Neural progenitor cell (in vitro differentiated cells): Measurements from ENCODE around the gene ZBTB7A. TPM values are rescaled to one million over a fixed set of nuclear protein-coding genes. Genes with fewer than 3 reads are reported as not detected.

Experiments
- DNase-seq: peaks from one replicate; pipeline ENCODE4 v3.0.0-alpha.2; 2016; ENCODE audit warnings: low spot score
- H2AFZ ChIP-seq: fragments of 200-600 bp; sonication (generic); replicated peaks from 2 replicates; pipeline ENCODE4 v1.6.1; 2016; ENCODE audit warnings: antibody characterized with exemption
- H3F3A ChIP-seq: fragments of 200-600 bp; sonication (generic); 2 replicates; pipeline ENCODE4 v1.6.1; 2016; ENCODE audit warnings: antibody characterized with exemption, low read depth
- H3K27ac ChIP-seq: fragments of 200-600 bp; sonication (generic); 2 replicates; pipeline ENCODE4 v1.5.1; 2016; ENCODE audit warnings: mild to moderate bottlenecking
- H3K27me3 ChIP-seq: fragments of 200-600 bp; sonication (generic); 2 replicates; pipeline ENCODE4 v1.6.1; 2016; ENCODE audit warnings: mild to moderate bottlenecking, moderate library complexity
- H3K36me3 ChIP-seq: fragments of 200-600 bp; sonication (generic); 2 replicates; pipeline ENCODE4 v1.5.1; 2016
- H3K4me1 ChIP-seq: fragments of 200-600 bp; sonication (generic); 2 replicates; pipeline ENCODE4 v1.6.1; 2016; ENCODE audit warnings: mixed run types
- H3K4me2 ChIP-seq: fragments of 200-600 bp; sonication (generic); 2 replicates; pipeline ENCODE4 v1.6.1; 2016
- H3K4me3 ChIP-seq: fragments of 200-600 bp; sonication (generic); 2 replicates; pipeline ENCODE4 v1.5.1; 2016
- H3K79me2 ChIP-seq: fragments of 200-600 bp; sonication (generic); 2 replicates; pipeline ENCODE4 v1.6.1; 2016; ENCODE audit warnings: low read depth
- H3K9ac ChIP-seq: fragments of 200-600 bp; sonication (generic); 2 replicates; pipeline ENCODE4 v1.6.1; 2016
- H3K9me3 ChIP-seq: fragments of 200-600 bp; sonication (generic); 2 replicates; pipeline ENCODE4 v1.5.1; 2016; ENCODE audit warnings: low read depth
- H4K20me1 ChIP-seq: fragments of 200-600 bp; sonication (generic); 2 replicates; pipeline ENCODE4 v1.6.1; 2016; ENCODE audit warnings: low read depth
- H3K27ac Mint-ChIP-seq: 3 replicates; pipeline ENCODE4 v1.8.0; 2021; ENCODE audit warnings: mixed read lengths
- H3K27me3 Mint-ChIP-seq: 2 replicates; pipeline ENCODE4 v1.8.0; 2022; ENCODE audit warnings: low read depth, mild to moderate bottlenecking, inconsistent platforms, moderate library complexity, mixed read lengths; ENCODE audit not compliant: insufficient read depth
- H3K36me3 Mint-ChIP-seq: 3 replicates; pipeline ENCODE4 v1.8.0; 2021; ENCODE audit warnings: mixed read lengths
- H3K4me1 Mint-ChIP-seq: 3 replicates; pipeline ENCODE4 v1.8.0; 2021; ENCODE audit warnings: mixed read lengths
- H3K4me3 Mint-ChIP-seq: 3 replicates; pipeline ENCODE4 v1.8.0; 2021; ENCODE audit warnings: mild to moderate bottlenecking, moderate library complexity, mixed read lengths
- H3K9me3 Mint-ChIP-seq: 3 replicates; pipeline ENCODE4 v1.8.0; 2020; ENCODE audit warnings: mixed read lengths
- EZH2 ChIP-seq: fragments of 200-600 bp; sonication (generic); IDR thresholded peaks from 2 replicates; pipeline ENCODE4 v1.6.1; 2017; ENCODE audit warnings: antibody characterized with exemption, mild to moderate bottlenecking, moderate library complexity
- EZH2phosphoT487 ChIP-seq: fragments of 200-600 bp; sonication (generic); IDR thresholded peaks from 2 replicates; pipeline ENCODE4 v1.6.1; 2017; ENCODE audit warnings: antibody characterized with exemption
- total RNA-seq: library from RNA; depleted of rRNA; stranded (reverse); fragments of >200 nt; gene quantifications from 2 replicates; pipeline ENCODE4 v1.2.3, GENCODE V29; 2015; ENCODE audit warnings: low replicate concordance
- TF ChIP-seq, protein P1 (sequence below): fragments of 200-600 bp; sonication (generic); IDR thresholded peaks from 2 replicates; pipeline ENCODE4 v1.5.1; 2017; ENCODE audit warnings: antibody characterized with exemption, mild to moderate bottlenecking

ZBTB7A gene
- total RNA-seq, 1 donor from 2014 or later = 4.0 TPM

DNA sequence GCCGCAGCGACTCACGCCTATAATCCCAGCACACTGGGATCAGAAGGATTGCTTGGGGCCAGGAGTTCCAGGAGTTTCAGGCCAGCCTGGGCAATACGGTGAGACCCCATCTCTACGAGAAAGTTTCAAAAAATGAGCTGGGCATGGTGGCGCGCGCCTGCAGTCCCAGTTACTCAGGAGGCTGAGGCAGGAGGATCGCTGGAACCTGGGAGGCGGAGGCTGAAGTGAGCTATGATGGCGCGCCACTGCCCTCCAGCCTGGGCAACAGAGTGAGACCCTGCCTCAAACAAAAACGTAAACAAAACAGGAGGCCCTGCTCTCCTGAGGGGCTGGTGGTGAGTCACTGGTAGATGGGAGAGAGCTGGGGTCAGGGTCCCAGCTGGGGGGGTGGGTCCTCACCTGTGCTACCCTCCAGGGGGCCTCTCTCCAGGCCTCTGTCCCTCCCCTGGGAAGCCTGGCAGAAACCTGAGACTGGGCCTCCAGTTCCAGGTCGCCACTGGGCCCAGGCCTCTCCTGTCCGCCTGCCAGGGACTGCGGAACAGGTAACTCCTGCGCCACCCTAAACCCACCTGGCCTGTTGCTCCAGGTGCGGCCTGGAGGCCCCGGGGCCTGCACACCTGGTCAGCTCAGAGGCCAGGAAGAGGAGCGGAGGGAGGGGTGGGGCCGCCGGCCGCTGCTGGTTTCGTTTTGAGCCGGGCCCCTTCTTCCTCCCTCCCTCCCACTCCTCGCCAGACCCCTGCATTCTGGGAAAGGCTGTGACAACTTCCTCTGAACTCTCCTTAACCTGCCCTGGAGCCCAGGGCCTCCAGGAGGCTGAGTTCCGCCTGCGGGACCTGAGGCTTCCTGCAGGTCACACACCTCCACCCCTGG is 17.2 kb upstream of the ZBTB7A start:
- Histone ChIP-seq H3K4me2 (no peak overlapping the region), H3K27me3 (no peaks in the 10 kb centered on the region), H3K79me2 (no peaks in the 10 kb centered on the region), H3F3A (no peaks in the 10 kb centered on the region), H4K20me1 (no peaks in the 10 kb centered on the region), H3K36me3 (no peaks in the 10 kb centered on the region), H3K4me1 (no peaks in the 10 kb centered on the region), H2AFZ (no peak overlapping the region), H3K9me3 (no peaks in the 10 kb centered on the region), H3K27ac (no peak overlapping the region), H3K9ac (no peak overlapping the region), H3K4me3 (no peak overlapping the region)
- Mint-ChIP-seq H3K36me3 (no peaks in the 10 kb centered on the region), H3K4me3 (no peak overlapping the region), H3K27ac (no peak overlapping the region), H3K9me3 (no peaks in the 10 kb centered on the region), H3K4me1 (no peaks in the 10 kb centered on the region), H3K27me3 (peaks cover 2% of the 10 kb centered on the region)
- TF ChIP-seq, protein P1, sequence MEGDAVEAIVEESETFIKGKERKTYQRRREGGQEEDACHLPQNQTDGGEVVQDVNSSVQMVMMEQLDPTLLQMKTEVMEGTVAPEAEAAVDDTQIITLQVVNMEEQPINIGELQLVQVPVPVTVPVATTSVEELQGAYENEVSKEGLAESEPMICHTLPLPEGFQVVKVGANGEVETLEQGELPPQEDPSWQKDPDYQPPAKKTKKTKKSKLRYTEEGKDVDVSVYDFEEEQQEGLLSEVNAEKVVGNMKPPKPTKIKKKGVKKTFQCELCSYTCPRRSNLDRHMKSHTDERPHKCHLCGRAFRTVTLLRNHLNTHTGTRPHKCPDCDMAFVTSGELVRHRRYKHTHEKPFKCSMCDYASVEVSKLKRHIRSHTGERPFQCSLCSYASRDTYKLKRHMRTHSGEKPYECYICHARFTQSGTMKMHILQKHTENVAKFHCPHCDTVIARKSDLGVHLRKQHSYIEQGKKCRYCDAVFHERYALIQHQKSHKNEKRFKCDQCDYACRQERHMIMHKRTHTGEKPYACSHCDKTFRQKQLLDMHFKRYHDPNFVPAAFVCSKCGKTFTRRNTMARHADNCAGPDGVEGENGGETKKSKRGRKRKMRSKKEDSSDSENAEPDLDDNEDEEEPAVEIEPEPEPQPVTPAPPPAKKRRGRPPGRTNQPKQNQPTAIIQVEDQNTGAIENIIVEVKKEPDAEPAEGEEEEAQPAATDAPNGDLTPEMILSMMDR = no peak
- TF ChIP-seq EZH2 (no peak), EZH2phosphoT487 (no peak)
- DNase-seq = no peak

DNA sequence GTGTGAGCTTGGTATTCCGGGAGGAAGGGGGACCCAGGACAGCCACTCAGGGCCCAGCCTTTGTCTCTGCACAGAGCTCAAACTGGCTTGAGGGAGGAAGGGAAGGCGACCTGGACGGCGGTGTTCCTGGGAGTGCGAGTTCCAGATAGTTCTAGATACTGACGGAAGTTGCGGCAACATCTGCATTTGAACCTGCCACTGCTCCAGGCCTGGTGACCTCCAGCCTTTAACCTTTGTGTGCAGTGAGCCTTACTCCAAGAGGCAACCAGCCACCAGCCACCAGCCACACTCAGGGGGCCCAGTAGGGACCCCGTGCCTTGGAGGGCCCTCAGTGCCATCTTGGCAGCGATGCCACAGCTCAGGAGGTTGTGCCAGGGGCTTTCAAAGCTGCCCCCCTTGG is 15.5 kb upstream of the ZBTB7A start:
- peaks cover 7% of the 10 kb centered on the region for H3K27me3 Mint-ChIP-seq
- no peaks in the 10 kb centered on the region for H3K4me1 Mint-ChIP-seq
- Histone ChIP-seq H3K9me3 (no peaks in the 10 kb centered on the region), H3K4me1 (no peaks in the 10 kb centered on the region), H3K4me3 (no peak overlapping the region), H3K79me2 (no peaks in the 10 kb centered on the region), H3K9ac (no peak overlapping the region), H3F3A (no peaks in the 10 kb centered on the region), H3K27me3 (no peaks in the 10 kb centered on the region), H3K4me2 (no peak overlapping the region), H4K20me1 (no peaks in the 10 kb centered on the region), H3K36me3 (no peaks in the 10 kb centered on the region), H3K27ac (no peak overlapping the region), H2AFZ (no peak overlapping the region)
- DNase-seq = no peak
- TF ChIP-seq, protein P1 = no peak
- no peak for TF ChIP-seq EZH2phosphoT487
- TF ChIP-seq EZH2 = no peak
- H3K9me3 Mint-ChIP-seq = no peaks in the 10 kb centered on the region
- H3K36me3 Mint-ChIP-seq = no peaks in the 10 kb centered on the region
- no peak overlapping the region for H3K27ac Mint-ChIP-seq
- no peak overlapping the region for H3K4me3 Mint-ChIP-seq

DNA sequence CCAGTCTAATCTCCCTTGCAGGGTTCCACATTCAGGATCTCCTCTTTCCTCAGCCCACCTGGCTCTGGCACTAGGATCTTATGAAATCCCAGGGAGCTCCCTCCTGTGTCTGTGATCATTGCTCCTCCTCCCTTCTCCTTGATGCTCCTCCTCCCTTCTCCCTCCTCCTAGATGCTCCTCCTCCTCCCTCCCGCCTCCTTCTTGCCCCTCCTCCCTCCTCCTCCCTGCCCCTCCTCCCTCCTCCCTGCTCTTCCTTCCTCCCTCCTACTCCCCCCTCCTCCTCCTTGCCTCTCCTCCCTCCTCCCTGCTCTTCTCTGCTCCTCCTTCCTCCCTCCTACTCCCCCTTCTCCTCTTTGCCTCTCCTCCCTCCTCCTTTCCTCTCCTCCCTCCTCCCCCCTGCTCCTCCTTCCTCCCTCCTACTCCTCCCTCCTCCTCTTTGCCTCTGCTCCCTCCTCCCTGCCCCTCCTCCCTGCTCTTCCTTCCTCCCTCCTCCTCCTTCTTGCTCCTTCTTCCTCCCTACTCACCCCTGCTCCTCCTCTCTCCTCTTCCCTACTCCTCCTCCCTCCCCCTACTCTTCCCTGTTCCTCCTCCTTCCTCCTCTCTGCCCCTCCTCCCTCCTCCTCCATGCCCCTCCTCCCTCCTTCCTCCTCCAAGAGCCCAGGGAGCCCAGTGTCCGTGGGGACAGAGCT is 14.9 kb upstream of the ZBTB7A start:
- H3K36me3 Mint-ChIP-seq = no peaks in the 10 kb centered on the region
- H3K27ac Mint-ChIP-seq = no peak overlapping the region
- H3K4me1 ChIP-seq = no peaks in the 10 kb centered on the region
- no peak overlapping the region for H3K4me3 ChIP-seq
- H3K36me3 ChIP-seq = no peaks in the 10 kb centered on the region
- H3K27me3 ChIP-seq = no peaks in the 10 kb centered on the region
- no peak overlapping the region for H3K4me3 Mint-ChIP-seq
- H3K4me1 Mint-ChIP-seq = no peaks in the 10 kb centered on the region
- TF ChIP-seq EZH2phosphoT487 (no peak), EZH2 (no peak)
- TF ChIP-seq, protein P1 = no peak
- H3K9me3 ChIP-seq = no peaks in the 10 kb centered on the region
- no peak overlapping the region for H3K9ac ChIP-seq
- DNase-seq = no peak
- H3K27ac ChIP-seq = no peak overlapping the region
- H3K27me3 Mint-ChIP-seq = peaks cover 7% of the 10 kb centered on the region
- no peak overlapping the region for H2AFZ ChIP-seq
- no peaks in the 10 kb centered on the region for H3F3A ChIP-seq
- no peaks in the 10 kb centered on the region for H4K20me1 ChIP-seq
- H3K4me2 ChIP-seq = no peak overlapping the region
- no peaks in the 10 kb centered on the region for H3K79me2 ChIP-seq
- H3K9me3 Mint-ChIP-seq = no peaks in the 10 kb centered on the region
